ENCODE measurements around the gene CTBP1.

DNA sequence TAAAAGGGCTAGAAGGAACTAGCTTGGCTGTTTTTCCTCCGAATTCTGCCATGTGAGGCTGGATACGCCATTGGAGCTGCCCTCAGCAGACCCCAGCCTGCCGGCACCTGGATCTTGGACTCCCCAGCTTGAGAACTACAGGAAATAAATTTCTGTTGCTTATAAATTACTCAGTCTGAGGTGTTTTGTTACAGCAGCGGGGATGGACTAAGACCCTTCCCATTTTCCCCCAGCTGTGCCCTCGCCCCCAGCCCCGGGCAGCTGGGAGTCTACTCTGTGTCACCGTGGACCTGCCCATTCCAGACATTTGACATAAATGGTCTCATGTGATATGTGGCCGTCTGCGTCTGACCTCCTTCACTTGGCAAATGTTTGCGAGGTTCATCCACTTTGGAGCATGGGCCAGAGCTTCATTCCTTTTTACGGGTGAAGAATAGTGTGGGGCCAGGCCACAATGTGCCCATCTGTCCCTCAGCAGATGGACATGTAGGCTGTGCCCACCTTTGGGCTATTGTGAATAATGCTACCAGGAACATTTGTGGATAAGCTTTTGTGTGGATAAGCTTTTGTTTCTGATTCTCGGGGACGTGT is 45.8 kb downstream of the CTBP1 start:
- no peak for TF ChIP-seq POLR2AphosphoS5 (IDR thresholded peaks at IDR 0.05; ENCODE audit: low read depth)
- TF ChIP-seq, protein P1, sequence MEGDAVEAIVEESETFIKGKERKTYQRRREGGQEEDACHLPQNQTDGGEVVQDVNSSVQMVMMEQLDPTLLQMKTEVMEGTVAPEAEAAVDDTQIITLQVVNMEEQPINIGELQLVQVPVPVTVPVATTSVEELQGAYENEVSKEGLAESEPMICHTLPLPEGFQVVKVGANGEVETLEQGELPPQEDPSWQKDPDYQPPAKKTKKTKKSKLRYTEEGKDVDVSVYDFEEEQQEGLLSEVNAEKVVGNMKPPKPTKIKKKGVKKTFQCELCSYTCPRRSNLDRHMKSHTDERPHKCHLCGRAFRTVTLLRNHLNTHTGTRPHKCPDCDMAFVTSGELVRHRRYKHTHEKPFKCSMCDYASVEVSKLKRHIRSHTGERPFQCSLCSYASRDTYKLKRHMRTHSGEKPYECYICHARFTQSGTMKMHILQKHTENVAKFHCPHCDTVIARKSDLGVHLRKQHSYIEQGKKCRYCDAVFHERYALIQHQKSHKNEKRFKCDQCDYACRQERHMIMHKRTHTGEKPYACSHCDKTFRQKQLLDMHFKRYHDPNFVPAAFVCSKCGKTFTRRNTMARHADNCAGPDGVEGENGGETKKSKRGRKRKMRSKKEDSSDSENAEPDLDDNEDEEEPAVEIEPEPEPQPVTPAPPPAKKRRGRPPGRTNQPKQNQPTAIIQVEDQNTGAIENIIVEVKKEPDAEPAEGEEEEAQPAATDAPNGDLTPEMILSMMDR (IDR thresholded peaks at IDR 0.05; ENCODE audit: insufficient read depth, low read length): no peak
